ENCODE results near the gene OSCAR. TPM values are rescaled to one million over a fixed set of nuclear protein-coding genes. Genes with fewer than 3 reads are reported as not detected.

The OSCAR gene
- total and polyA plus RNA-seq, 2 of the 13 experiments (the other 11 are each of a cell fraction or from before 2014, with no cell fraction given) = 1.9 TPM; not detected in 1

DNA sequence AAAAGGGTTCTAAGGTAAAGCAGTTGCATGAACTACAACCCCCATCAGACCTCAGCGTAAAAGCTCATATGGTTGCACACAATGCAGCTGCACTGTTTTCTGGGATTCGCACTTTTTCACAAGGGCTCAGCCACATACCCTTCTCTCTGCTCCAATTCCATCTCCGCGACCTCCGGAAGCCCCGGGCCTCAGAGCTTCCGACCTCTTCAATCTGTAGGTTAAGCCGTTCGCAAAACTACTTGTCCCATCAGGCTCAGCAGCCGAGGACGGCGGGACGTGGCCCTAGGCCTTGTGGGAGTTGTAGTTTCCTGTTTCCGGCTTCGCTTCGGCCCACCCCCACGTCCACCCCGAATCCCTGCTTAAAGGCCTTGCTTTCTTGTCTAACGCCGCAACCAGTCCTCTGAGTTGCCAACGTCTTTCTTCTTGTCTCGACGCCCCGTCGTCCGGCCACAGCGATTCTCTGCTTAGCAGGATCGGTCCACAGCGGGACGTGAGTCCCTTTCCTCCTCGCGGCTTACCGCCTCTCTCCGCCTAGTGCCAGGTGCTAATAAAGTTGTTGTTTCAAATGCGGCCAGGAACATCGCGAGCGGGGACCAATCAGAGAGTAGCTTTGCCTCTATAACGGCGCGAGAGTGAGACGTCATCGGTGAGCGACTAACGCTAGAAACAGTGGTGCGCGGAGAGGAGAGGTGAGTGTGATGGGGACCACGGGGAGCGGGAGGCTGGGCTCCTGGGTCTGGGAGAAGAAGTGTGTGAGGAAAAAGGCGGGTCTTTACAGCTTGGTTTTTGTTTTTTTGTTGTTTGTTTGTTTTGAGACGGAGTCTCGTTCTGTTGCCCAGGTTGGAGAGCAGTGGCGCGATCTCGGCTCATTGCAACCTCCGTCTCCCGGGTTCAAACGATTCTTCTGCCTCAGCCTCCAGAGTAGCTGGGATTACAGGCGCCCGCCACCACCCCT is 14.8 kb upstream of the OSCAR start, which contains the start of the genes PRPF31 and TFPT (continued):
- TF ChIP-seq ZNF839 (CRISPR knock-in tag; IDR thresholded peaks at IDR 0.05; ENCODE audit: borderline replicate concordance) = no peak
- TF ChIP-seq KDM4B (CRISPR knock-in tag; IDR thresholded peaks at IDR 0.05) = peak; percentile 67; the same call in 1 of the 2 replicates
- TF ChIP-seq FOXM1 (CRISPR knock-in tag; IDR thresholded peaks at IDR 0.05) = no peak
- TF ChIP-seq ZNF263 (CRISPR knock-in tag; IDR thresholded peaks at IDR 0.05) = no peak
- peak; percentile 76 for TF ChIP-seq ZNF619 (CRISPR knock-in tag; IDR thresholded peaks at IDR 0.05)
- no peak for TF ChIP-seq PHF5A (CRISPR knock-in tag; IDR thresholded peaks at IDR 0.05; ENCODE audit: low read depth, unreplicated experiment)
- peak; percentile 75 for TF ChIP-seq HHEX (CRISPR knock-in tag; IDR thresholded peaks at IDR 0.05)
- no peak; the same call in 1 of the 2 replicates for TF ChIP-seq ESRRA (CRISPR knock-in tag; IDR thresholded peaks at IDR 0.05; ENCODE audit: low read depth)
- TF ChIP-seq, protein P1, sequence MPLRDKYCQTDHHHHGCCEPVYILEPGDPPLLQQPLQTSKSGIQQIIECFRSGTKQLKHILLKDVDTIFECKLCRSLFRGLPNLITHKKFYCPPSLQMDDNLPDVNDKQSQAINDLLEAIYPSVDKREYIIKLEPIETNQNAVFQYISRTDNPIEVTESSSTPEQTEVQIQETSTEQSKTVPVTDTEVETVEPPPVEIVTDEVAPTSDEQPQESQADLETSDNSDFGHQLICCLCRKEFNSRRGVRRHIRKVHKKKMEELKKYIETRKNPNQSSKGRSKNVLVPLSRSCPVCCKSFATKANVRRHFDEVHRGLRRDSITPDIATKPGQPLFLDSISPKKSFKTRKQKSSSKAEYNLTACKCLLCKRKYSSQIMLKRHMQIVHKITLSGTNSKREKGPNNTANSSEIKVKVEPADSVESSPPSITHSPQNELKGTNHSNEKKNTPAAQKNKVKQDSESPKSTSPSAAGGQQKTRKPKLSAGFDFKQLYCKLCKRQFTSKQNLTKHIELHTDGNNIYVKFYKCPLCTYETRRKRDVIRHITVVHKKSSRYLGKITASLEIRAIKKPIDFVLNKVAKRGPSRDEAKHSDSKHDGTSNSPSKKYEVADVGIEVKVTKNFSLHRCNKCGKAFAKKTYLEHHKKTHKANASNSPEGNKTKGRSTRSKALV (CRISPR knock-in tag; IDR thresholded peaks at IDR 0.05) = no peak
- peak; percentile 84 for TF ChIP-seq YEATS4 (CRISPR knock-in tag; IDR thresholded peaks at IDR 0.05; ENCODE audit: borderline replicate concordance)
- TF ChIP-seq PRMT3 (CRISPR knock-in tag; IDR thresholded peaks at IDR 0.05; ENCODE audit: borderline replicate concordance, low read depth) = no peak
- TF ChIP-seq SIN3B (IDR thresholded peaks at IDR 0.05; ENCODE audit: low read length) = peak; percentile 99
- no peak for TF ChIP-seq HDAC6 (IDR thresholded peaks at IDR 0.05; ENCODE audit: low read depth, low read length)
- no peak for TF ChIP-seq CCDC6 (CRISPR knock-in tag; IDR thresholded peaks at IDR 0.05)
- TF ChIP-seq, protein P2, sequence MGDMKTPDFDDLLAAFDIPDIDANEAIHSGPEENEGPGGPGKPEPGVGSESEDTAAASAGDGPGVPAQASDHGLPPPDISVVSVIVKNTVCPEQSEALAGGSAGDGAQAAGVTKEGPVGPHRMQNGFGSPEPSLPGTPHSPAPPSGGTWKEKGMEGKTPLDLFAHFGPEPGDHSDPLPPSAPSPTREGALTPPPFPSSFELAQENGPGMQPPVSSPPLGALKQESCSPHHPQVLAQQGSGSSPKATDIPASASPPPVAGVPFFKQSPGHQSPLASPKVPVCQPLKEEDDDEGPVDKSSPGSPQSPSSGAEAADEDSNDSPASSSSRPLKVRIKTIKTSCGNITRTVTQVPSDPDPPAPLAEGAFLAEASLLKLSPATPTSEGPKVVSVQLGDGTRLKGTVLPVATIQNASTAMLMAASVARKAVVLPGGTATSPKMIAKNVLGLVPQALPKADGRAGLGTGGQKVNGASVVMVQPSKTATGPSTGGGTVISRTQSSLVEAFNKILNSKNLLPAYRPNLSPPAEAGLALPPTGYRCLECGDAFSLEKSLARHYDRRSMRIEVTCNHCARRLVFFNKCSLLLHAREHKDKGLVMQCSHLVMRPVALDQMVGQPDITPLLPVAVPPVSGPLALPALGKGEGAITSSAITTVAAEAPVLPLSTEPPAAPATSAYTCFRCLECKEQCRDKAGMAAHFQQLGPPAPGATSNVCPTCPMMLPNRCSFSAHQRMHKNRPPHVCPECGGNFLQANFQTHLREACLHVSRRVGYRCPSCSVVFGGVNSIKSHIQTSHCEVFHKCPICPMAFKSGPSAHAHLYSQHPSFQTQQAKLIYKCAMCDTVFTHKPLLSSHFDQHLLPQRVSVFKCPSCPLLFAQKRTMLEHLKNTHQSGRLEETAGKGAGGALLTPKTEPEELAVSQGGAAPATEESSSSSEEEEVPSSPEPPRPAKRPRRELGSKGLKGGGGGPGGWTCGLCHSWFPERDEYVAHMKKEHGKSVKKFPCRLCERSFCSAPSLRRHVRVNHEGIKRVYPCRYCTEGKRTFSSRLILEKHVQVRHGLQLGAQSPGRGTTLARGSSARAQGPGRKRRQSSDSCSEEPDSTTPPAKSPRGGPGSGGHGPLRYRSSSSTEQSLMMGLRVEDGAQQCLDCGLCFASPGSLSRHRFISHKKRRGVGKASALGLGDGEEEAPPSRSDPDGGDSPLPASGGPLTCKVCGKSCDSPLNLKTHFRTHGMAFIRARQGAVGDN (CRISPR knock-in tag; IDR thresholded peaks at IDR 0.05) = peak; percentile 81
- no peak for TF ChIP-seq ZNF207 (IDR thresholded peaks at IDR 0.05; ENCODE audit: borderline replicate concordance)
- TF ChIP-seq ZNF468 (CRISPR knock-in tag; IDR thresholded peaks at IDR 0.05) = no peak
- no peak for TF ChIP-seq ZNF10 (CRISPR knock-in tag; IDR thresholded peaks at IDR 0.05; ENCODE audit: borderline replicate concordance, low read depth)
- no peak for TF ChIP-seq ZNF83 (CRISPR knock-in tag; IDR thresholded peaks at IDR 0.05; ENCODE audit: borderline replicate concordance)
